ENCODE measurements around the gene FBXO9.

FBXO9 gene

DNA sequence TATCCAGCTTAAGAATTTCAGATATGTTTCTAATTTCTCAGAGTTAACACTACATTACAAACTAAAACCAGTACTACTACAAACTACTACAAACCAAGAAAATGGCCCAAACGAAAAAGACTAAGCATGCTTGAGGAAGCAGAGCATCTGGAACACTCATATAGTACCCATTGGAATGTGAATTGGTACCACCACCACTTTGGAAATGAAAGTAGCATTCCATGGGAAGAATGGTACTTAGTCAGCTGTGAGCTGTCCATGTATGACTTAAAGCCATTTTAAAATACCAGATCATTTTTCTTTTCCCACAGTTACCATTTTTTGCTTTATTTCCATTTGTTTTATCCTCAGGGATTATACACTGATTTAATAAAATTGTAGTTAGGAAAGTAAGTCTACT, 30.5 kb downstream of the FBXO9 start:
- no peak for DNase-seq

DNA sequence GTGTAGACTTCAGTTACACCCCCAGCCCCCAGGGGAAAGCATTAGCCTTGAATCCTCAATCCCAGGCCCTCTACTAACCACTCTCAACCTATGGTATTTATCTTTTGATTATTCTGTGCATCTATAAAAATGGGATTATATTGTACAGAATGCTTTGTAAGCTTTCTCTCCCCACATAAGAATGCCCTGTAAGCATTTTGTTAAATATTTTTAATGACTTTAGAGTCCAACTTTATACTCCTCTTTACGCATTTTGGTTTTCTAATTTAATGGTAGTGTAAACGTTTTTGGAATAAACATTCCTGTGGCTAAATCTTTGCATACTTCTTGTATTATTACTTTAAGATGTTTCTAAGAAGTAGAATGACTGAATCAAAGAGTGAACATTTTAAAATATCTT, 35.4 kb downstream of the FBXO9 start:
- no peak for DNase-seq

DNA sequence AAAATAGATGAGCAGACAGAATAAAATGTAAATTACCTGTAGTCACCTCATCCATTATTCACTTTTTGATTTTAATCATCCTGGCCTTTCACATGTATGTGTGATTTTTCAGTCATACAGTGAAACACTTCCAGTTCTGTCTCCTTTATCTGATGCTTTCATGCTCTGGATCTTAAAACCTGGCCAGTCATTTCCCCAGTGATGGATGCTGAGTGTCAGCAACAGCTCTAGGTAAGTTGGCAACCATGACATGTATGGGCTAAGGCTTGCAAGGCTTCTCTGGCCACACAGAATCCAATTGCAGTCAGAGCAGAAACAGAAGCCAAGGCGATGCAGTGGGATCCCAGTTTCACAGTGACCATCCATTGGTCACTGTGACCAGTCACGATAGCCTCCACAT, 35.8 kb downstream of the FBXO9 start:
- DNase-seq, result no peak

DNA sequence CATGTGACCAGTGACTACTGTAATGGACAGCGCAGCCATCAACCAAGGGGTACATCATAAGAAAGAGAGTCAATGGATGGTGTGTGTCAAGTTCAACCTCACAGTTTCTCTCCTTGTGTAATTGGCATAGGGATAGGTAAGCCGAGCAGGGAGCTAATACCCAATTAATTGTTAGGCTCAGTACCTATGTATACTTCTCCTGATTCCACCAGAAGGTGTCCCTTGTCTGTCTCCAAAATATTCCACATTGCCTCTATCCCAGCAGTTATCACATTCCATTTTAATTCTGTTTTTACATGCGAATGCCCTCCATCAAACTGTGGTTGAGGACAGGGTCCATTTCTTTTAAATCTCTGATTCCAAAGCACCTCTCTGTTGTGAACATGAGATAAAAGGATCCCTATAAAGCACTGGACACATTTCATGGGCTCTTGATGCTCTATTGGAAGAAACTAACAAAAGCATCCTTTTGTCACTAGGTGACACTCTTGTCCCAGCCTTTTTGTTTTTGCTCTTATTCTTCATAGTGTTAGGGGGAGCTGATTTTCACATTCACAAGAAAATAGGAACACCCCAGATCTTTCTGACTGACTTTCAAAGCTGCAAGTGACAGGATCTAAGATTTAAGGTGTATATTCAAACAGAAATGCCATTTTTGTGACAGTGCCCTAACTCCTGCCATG, 38.9 kb downstream of the FBXO9 start:
- no peak for DNase-seq

DNA sequence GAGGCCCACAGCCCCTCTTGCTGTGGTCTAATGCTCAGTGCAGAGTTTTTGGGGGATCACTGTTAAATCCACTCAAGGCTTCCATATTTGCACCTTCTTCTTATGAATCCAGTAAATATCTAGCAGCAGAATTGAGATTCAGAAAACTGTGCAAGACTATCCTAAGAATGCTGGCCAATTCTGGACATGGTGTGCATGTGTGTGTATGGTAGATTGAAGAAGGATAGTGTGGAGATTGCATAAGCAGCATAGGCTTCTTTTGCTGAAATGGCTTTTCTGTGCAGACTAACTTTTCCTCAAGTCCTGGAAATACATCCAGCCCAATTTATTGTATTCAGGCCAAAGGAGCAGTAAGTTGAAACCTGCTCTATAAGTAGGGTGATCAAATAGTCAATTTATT, 39.7 kb downstream of the FBXO9 start:
- DNase-seq, result no peak

DNA sequence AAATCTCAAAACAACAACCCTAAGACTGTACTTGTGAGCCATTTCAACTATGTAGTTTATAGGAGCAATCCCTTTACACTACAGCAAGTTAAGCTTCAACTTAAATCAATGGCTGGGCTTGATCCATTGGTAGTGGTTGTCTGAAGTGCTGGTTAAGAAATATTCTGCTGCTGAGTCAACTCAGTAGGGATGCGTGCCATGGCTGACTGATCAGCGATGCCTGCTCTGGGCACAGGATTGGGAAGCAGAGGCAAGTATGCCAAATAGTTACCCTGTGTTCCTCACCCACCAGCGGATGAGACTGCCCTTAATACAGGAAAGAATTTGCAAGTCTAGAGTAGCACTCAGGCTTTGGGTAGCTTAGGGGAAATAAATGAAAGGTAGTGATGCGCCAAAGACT, 41.9 kb downstream of the FBXO9 start:
- DNase-seq, result no peak

DNA sequence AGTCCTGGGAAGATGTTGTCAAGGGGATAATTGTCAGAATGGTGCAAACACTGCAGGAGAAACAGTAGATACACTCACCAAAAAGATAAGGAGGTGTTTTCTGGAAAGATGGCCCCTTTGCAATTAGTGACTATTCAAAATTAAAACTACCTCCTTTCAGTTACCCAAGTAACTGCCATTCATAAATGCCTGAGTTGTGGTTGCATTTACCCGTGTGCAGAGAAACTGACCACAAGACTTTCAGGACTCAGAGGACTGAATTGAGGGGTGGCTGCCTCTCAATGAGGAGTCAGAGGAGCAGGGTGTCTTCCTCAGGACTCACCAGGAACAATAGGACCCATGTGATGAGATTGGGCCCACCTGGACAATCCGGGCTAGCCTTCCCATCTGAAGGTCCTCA, 44.4 kb downstream of the FBXO9 start:
- DNase-seq, result no peak

DNA sequence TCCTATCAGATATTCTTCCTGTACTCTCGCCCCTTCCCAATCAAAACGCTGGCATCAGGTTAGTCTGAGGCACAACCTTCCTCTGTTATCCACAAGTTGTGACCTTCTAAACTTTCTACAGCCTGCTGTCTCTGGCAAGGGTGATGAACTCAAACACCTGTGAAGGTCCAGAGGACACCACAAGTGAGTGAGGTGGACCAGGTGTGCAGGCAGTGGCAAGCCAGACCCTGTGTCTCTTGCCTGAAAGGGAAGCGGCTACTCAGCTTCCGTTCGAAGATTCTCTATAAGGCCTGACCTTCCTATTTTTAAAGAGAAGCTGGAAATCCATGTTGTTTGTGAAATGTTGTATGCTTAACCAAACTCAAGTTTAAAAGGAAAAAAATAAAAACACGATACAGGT, 46.7 kb downstream of the FBXO9 start:
- no peak for DNase-seq

DNA sequence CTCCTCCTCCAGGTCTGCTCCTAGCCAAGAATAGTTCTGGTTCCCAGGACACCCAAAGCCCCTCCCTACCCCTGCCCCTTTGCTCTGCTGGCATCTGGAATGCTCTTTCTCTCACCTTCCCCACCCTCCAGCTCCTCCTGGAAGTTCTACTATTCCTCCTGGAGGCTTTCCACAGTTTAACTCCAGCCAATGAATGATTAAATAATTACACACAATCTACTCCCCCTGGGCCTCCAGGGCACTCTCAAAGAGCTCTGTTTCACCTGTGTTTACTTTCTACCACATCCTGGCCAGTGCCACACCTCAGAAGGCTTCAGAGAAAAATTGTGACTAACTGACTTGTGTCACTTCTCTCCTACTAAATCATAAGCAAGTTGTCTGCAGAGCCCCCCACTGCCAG, 47.2 kb downstream of the FBXO9 start:
- DNase-seq, result no peak

DNA sequence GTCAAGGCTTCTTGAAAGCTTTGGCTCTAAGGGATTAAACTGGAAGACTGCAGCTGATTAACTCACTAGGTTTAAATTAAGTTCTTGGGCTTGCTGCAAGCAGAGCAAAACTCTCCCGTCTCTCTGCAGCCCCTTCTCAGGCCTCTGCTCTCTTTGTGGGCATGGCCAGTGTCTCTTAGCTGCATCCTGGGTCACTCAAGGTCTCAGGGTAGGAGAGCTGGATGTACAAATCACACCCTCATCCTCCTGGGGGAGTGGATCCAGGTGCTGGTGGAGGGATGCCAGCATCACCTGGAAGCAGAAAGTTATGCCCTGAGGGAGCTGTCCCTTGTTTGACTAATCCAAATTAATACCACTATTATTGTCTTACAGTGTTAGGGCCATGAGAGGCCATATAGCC, 47.7 kb downstream of the FBXO9 start:
- DNase-seq, result no peak

DNA sequence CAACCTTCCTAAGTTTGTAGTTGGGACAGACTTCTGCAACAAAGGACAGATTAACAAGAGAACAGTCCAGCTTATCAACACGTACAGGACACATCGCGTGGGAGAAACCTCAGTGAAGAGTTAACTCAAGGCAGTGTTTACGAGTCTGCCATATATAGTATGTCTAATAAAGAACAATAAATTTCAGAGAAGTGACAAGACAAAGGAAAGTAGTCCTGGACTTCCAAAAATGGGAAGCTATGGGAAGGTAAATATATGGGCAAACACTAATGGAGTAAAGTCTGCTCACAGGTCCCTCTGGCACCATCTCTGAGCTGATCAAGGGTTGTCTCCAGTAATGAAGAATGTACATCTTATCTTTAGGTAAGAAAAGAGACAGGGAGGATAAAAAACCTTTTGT, 48.5 kb downstream of the FBXO9 start:
- DNase-seq, result no peak

DNA sequence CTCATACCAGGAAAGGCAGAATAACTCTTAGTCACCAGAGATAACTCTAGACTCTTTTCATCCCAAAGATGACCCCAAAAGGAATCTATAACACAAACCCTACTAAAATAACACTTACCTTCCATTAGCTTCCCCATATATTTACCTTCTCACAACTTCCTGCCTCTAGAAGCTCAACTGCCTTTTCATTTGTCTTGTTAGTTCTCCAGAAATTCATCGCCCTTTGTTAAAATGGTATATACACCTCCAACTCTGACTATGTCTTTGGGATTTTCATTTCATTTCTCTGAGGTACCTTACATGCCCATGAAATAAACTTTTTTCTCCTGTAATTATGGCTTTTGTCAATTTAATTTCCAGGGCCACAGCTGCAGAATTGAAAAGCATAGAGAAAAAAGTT, 49.9 kb downstream of the FBXO9 start:
- no peak for DNase-seq

DNA sequence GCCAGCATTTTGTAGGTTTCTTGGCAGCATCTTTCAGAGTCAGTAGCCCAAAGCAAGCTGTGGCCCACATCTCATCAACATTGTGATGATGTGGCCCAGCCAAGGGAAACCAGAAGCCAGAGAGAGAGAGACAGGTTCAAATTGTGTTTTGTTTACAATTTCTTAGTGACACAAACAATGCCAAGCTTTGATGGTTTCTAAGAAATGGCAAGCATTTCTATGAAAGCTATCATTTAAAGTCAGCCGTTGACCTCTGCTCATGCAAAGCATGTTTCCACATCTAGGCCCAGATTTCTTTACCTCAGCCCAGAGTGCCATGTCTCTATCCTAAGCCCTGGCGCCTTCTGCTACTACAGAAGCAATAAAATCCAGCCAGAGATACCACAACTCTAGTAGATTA, 50.5 kb downstream of the FBXO9 start:
- no peak for DNase-seq

DNA sequence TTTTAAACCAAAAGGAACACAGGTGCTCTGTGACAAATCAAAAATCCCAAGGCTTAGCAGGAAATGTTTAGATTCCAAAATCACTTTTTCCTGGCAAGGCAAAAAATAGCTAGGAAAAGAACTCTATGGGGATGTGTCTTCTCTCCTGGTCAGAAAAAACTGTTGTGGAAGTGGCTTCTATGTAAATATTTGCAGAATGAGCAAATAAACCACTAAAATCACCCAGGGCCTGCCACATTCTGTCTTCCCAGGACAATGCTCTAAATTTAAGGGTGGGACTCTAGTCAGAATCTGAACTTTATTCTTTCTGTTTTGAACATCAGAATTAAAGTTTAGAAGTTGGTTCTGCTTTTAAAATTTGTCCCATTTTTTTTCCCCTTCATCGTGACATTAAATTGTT, 54.1 kb downstream of the FBXO9 start:
- no peak for DNase-seq

DNA sequence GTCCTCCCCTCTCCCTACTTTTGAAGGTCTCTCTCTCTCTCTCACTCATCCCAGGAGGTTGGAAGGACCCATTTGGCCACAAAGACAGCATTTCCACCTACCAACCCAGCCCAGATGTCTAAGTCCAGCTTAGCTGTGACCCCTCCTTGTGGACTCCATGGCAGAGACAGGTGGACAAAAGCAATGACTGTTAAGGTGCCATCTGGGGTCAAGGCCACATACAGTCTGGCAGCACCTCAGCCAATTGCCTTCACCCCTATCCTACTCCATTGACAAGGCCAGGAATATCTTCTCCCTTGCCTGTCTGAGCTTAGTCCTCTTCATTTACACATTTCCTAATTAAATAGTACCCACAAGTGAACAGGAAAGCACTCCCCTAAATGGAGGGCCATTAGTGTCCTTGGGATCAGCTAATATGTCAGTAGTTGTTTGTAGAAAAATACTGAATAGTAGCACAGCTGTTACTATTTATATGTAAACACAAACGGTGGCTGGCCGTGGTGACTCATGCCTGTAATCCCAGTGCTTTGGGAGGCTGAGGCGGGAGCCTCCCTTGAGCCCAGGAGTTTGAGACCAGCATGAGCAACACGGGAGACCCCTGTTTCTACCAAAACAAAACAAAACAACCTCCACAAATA, 54.7 kb downstream of the FBXO9 start:
- no peak for DNase-seq

DNA sequence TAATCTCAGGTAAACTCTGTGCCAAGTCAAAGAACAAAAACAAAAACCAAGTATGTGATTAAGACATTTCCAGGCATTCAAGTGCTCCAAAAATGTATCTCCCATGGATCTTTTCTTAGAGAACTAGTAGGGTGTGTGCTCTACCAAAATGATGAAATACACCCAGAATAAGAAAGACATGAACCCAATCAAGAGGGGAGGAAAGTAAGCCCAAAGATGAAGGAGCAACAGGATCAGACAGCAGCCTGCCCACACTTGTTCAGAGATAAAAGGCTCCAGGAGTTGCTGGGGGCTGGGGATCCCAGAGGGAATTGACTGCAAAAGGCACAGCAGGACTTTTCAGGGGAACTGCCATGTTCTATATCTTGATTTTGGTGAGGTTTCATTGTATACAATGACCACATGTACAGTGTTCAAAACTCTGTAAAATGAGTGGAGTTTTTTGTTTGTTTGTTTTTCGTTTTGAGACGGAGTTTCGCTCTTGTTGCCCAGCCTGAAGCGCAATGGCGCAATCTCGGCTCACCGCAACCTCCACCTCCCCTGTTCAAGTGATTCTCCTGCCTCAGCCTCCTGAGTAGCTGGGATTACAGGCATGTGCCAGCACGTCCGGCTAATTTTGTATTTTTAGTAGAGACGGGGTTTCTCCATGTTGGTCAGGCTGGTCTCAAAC, 59.1 kb downstream of the FBXO9 start:
- DNase-seq, result no peak

DNA sequence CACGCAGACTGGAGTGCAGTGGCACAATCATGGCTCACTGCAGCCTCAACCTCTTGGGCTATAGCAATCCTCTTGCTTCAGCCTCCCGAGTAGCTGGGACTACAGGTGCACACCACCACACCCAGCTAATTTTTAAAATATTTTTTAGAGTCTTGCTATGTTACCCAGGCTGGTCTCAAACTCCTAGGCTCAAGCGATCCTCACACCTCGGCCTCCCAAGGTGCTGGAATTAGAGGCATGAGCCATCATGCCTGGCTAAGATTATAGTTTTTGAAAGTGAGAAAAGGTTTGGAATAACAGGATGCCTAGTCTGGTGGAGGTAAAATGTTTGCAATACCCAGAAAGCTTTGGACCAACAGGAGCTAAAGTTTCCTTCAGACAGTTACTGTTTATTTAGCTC, 60.1 kb downstream of the FBXO9 start:
- DNase-seq, result no peak

DNA sequence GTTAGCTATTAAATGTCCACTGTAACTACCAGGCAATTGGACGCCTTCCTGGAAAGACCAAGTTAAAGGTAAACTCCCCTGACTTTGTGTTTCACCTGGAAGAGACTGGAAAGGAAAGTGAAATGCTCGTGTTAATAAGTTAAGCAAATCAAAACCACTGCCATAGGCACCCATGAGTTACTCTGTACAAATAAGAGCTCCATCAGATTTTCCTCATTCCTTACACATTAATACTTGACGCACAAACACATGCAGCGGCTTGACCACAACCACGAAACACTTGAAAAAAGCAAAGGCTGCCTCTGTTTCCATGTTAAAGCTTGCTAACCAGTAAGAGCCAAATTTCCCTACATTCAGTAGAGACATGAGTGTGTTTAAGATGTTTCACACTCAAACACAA, 63.6 kb downstream of the FBXO9 start:
- no peak for DNase-seq

DNA sequence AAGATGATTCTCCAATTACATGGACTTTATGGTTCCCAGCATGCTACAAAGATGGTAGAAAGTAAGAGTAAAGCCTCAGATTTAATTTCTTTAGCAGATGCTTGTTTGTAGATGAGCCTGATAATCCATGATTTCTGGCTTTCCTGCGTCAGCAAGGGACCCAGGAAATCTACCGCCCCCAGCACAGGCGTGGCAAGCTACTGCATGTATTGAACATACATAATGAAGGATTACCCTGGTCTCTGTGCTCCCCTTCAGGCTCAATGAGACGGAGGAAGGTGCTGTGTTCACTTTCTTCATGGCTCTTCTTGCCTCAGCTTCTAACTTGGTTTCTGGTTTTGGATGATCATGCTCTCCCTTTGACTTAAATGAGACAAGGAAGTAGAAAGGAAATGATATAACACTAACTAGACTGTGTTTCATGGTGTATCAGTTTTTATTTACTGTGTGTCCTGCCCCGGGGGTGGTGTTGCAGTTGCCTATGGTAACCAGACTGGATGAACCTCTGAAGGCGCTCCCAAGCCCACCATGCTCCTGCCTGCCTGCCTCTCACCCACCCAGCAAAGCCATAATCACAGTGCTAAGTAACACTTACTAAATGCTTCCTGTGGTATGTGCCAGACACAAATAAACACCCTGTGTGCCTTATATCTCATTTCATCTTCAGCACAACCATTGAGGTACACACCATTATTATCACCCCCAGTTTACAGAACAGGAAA, 65.5 kb downstream of the FBXO9 start:
- no peak for DNase-seq

DNA sequence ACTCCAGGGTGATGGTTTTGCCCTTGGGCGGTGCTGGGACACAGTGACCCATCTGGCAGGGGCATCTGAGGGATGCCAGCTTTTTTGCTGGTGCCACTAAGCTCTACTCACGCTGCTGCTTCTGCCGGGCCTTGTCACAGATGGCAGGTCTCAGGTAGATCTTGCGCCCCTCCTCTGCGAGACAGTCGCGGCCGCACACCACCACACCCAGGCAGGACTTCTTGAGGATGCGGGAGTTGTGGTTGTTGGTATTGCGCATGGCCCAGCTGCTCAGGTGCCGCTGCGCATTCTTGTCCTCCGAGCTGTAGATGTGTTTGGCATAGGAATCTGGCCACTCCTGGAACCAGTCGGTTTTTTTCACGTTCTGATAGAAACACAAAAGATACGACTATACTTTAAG, 68.8 kb downstream of the FBXO9 start:
- DNase-seq, result no peak

DNA sequence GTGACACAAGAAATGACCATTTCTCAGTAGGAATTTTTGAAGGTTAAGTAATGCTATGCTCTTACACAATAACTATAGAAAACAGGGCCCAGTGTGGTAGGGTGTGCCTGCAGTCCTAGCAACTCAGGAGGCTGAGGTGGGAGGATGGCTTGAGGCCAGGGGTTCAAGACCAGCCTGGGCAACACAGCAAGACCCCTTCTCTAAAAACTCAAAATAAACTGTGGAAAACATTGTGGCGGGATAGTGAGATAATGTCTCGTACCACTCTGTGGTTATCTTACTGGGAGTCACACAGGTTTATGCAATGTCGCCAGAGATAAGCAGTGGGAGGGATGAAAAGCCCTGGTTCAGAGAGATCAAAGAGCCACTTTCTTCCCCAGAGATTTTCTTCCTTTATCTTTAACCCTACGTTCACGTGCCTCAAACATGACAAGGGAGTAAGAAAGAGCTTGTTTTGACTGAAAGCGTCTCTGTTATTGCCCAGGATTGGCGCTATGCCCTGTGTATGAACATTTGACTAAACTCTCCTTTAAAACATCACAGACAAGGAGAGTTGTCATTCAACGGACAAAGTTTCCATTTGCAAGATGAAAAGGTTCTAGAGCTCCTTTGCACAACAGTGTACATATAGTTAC, 69.5 kb downstream of the FBXO9 start:
- DNase-seq, result no peak

DNA sequence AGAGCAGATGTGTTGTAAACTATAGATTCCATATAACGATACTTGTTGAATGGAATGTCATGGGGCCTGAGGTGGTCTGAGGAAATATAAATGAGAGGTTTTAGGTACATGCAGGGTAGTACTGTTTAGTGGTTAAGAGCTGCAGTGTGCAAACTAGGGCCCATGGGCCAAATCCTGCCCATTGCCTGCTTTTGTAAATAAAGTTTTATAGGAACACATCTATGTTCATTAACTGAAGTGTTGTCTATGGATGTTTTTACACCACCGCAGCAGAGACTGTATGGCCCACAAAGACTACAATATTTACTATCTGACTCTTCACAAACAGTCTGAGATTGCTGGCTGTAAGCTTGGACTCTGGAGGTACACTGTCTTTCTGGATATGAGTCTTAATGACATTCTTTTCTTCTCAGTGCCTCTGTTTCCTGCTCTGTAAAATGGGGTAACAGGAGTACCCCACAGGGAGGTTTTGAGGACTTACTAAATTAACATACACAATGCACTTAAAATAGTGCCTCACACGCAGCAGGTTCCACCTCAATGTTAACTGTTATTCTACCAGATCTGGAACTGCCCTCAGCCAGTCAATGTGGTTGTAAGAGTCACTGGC, 70.9 kb downstream of the FBXO9 start:
- no peak for DNase-seq

DNA sequence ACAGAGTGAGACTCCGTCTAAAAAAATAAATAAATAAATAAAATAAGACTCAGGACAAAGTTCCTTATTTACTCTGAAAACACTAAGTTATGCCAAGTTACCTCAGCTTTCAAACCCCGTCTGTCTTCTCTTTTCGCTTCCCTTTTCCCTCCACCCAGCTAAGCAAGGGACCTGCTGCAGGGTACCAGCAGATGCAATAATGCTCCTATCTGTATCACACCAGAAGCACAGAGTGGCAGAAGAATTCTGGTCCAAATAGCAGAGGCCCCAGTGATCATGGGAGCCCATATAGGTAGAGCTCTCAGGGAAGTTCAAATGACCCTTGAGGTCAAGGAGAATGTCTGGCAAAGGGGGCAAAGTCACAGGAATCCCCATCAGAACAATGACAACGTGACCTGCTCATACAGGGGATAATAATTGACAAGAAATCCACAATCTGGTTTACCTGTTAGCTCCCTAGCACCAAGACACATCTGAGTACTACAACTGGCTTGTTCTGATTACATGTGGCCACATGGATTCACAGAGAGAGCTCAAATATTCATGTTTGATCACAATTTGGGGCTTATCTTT, 74.7 kb downstream of the FBXO9 start:
- DNase-seq, result no peak

Measured in SIG-M5 (cell line).